ENCODE measurements around the gene ACTG2. TPM values are rescaled to one million over a fixed set of nuclear protein-coding genes. Genes with fewer than 3 reads are reported as not detected.

ACTG2 gene
- polyA plus RNA-seq, 1 donor (not counting 4 experiments of a cell fraction or from before 2014, with no cell fraction given), result not detected

GRCh38 chr2:73963385-73964120 lies 70.7 kb downstream of the ACTG2 start:
- H3K4me1 ChIP-seq (ENCODE audit: control insufficient read depth, extremely low read depth, insufficient read depth, low read length), result no peaks in the 10 kb centered on the region
- no peak overlapping the region for H2AFZ ChIP-seq (ENCODE audit: control insufficient read depth, low read length)
- H4K20me1 ChIP-seq (ENCODE audit: control insufficient read depth, extremely low read depth, insufficient read depth, low read length), result no peaks in the 10 kb centered on the region
- dilution Hi-C loops (cut with MboI; ENCODE audit: extremely low pct_ligation_motif_present, low sequenced_read_pairs), result no loop called here
- peaks cover 5% of the 10 kb centered on the region in 2 experiments for H3K36me3 ChIP-seq (ENCODE audit: control insufficient read depth in 2 of 2, extremely low read depth in 1 of 2, insufficient read depth in 2 of 2, low read length in 2 of 2)
- no peaks in the 10 kb centered on the region for H3K79me2 ChIP-seq (ENCODE audit: control insufficient read depth, insufficient read depth, low read length)
- DNase-seq (ENCODE audit: low read depth, low spot score), result no peak
- H3K9ac ChIP-seq (ENCODE audit: control insufficient read depth, extremely low read depth, insufficient read depth, low read length), result no peak overlapping the region
- no peaks in the 10 kb centered on the region for H3K9me1 ChIP-seq (ENCODE audit: control insufficient read depth, extremely low read depth, insufficient read depth, low read length)
- H3K9me3 ChIP-seq (ENCODE audit: control insufficient read depth, low read depth, low read length), result no peaks in the 10 kb centered on the region
- FAIRE-seq, result no peak
- no peak for TF ChIP-seq EZH2 (IDR thresholded peaks at IDR 0.05; ENCODE audit: low read length)
- no peak for TF ChIP-seq CTCF (optimal IDR thresholded peaks at IDR 0.05 in 1 of 3, IDR thresholded peaks at IDR 0.05 in 1 of 3, conservative IDR thresholded peaks at IDR 0.05 in 1 of 3; ENCODE audit: extremely low read depth in 1 of 3, insufficient read depth in 2 of 3, low read length in 3 of 3)
- H3K27ac ChIP-seq (ENCODE audit: control insufficient read depth, insufficient read depth, low read length), result no peak overlapping the region
- no peak overlapping the region for H3K4me3 ChIP-seq (ENCODE audit: control insufficient read depth in 2 of 3, extremely low read depth in 1 of 3, insufficient read depth in 2 of 3, low read depth in 1 of 3, low read length in 3 of 3)
- H3K27me3 ChIP-seq (ENCODE audit: control insufficient read depth, extremely low read depth, insufficient read depth, low read length), result no peaks in the 10 kb centered on the region
- H3K4me2 ChIP-seq (ENCODE audit: control insufficient read depth, extremely low read depth, insufficient read depth, low read depth, low read length), result no peak overlapping the region

- Histone ChIP-seq H3K36me3 (ENCODE audit: control insufficient read depth in 2 of 2, extremely low read depth in 1 of 2, insufficient read depth in 2 of 2, low read length in 2 of 2) (peaks cover 0 to 2% of the 10 kb centered on the region in 2 experiments), H3K9me3 (ENCODE audit: control insufficient read depth, low read depth, low read length) (no peaks in the 10 kb centered on the region), H3K4me2 (ENCODE audit: control insufficient read depth, extremely low read depth, insufficient read depth, low read depth, low read length) (no peak overlapping the region), H3K9ac (ENCODE audit: control insufficient read depth, extremely low read depth, insufficient read depth, low read length) (no peak overlapping the region), H3K27ac (ENCODE audit: control insufficient read depth, insufficient read depth, low read length) (no peak overlapping the region), H2AFZ (ENCODE audit: control insufficient read depth, low read length) (no peak overlapping the region), H3K79me2 (ENCODE audit: control insufficient read depth, insufficient read depth, low read length) (no peaks in the 10 kb centered on the region), H3K4me3 (ENCODE audit: control insufficient read depth in 2 of 3, extremely low read depth in 1 of 3, insufficient read depth in 2 of 3, low read depth in 1 of 3, low read length in 3 of 3) (no peak overlapping the region), H3K9me1 (ENCODE audit: control insufficient read depth, extremely low read depth, insufficient read depth, low read length) (no peaks in the 10 kb centered on the region), H4K20me1 (ENCODE audit: control insufficient read depth, extremely low read depth, insufficient read depth, low read length) (no peaks in the 10 kb centered on the region), H3K27me3 (ENCODE audit: control insufficient read depth, extremely low read depth, insufficient read depth, low read length) (no peaks in the 10 kb centered on the region), H3K4me1 (ENCODE audit: control insufficient read depth, extremely low read depth, insufficient read depth, low read length) (no peaks in the 10 kb centered on the region)
- TF ChIP-seq CTCF (optimal IDR thresholded peaks at IDR 0.05 in 1 of 3, IDR thresholded peaks at IDR 0.05 in 1 of 3, conservative IDR thresholded peaks at IDR 0.05 in 1 of 3; ENCODE audit: extremely low read depth in 1 of 3, insufficient read depth in 2 of 3, low read length in 3 of 3), result no peak
- no peak for TF ChIP-seq EZH2 (IDR thresholded peaks at IDR 0.05; ENCODE audit: low read length)
- FAIRE-seq (no peak), DNase-seq (ENCODE audit: low read depth, low spot score) (no peak)
- dilution Hi-C loops (cut with MboI; ENCODE audit: extremely low pct_ligation_motif_present, low sequenced_read_pairs), result no loop called here
Observed at GRCh38 chr2:73964223-73964622, 71.4 kb downstream of the ACTG2 start.

All from keratinocyte (primary cell).